ENCODE data around the gene AUTS2. TPM values are rescaled to one million over a fixed set of nuclear protein-coding genes. Genes with fewer than 3 reads are reported as not detected.

The AUTS2 gene
- total RNA-seq, 1 donor from 2014 or later, result 9.9 TPM

DNA sequence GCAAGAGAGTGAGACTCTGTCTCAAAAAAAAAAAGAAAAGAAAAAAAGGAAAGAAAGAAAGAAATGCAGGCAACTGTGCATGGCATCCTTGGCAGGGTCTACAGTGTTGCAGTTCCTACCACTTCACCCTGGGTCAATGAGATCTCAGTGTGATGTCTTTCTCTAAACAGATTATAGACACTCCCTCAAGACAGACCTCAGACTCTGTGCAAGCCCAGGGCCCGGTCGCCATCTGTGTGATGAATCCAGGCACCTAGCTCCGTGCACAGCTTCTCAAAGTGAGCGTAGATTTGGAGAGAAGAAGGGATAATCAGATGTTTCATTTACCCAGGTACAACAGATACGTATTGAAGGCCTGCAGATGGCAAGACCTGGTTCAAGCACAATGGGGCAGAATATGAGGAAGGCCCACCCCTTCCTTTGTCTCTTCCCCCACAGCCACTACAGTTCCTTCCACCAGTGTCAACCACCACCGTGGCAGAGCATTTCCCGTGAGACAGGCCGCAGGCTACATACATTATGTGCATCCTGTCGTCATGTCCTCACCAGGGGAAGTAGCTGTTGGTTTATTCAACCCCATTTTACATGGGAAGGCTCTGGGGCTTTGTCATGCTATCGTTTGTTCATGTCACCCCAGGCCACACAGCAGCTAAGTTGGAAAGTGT lies 1062.0 kb downstream of the AUTS2 start:
- Histone ChIP-seq H3K27me3 (ENCODE audit: control insufficient read depth, insufficient read depth, low read length) (no peaks in the 10 kb centered on the region), H3K36me3 (ENCODE audit: control insufficient read depth, insufficient read depth, low read length) (no peaks in the 10 kb centered on the region), H3K4me3 (ENCODE audit: low read depth, low read length) (no peak overlapping the region)
- no peak for TF ChIP-seq CTCF (IDR thresholded peaks at IDR 0.05; ENCODE audit: insufficient read depth, low read length, poor library complexity, severe bottlenecking)
- DNase-seq (ENCODE audit: low read depth), result no peak

GRCh38 chr7:70660819-70661191 lies 1062.5 kb downstream of the AUTS2 start:
- no peak for TF ChIP-seq CTCF (IDR thresholded peaks at IDR 0.05; ENCODE audit: insufficient read depth, low read length, poor library complexity, severe bottlenecking)
- no peak for DNase-seq (ENCODE audit: low read depth)
- Histone ChIP-seq H3K36me3 (ENCODE audit: control insufficient read depth, insufficient read depth, low read length) (no peaks in the 10 kb centered on the region), H3K4me3 (ENCODE audit: low read depth, low read length) (no peak overlapping the region), H3K27me3 (ENCODE audit: control insufficient read depth, insufficient read depth, low read length) (no peaks in the 10 kb centered on the region)

- Histone ChIP-seq H3K4me3 (ENCODE audit: low read depth, low read length) (no peak overlapping the region), H3K27me3 (ENCODE audit: control insufficient read depth, insufficient read depth, low read length) (no peaks in the 10 kb centered on the region), H3K36me3 (ENCODE audit: control insufficient read depth, insufficient read depth, low read length) (no peaks in the 10 kb centered on the region)
- DNase-seq (ENCODE audit: low read depth), result no peak
- no peak for TF ChIP-seq CTCF (IDR thresholded peaks at IDR 0.05; ENCODE audit: insufficient read depth, low read length, poor library complexity, severe bottlenecking)
Measured at GRCh38 chr7:70663680-70664079, 1065.4 kb downstream of the AUTS2 start.

- no peaks in the 10 kb centered on the region for H3K27me3 ChIP-seq (ENCODE audit: control insufficient read depth, insufficient read depth, low read length)
- DNase-seq (ENCODE audit: low read depth), result no peak
- no peaks in the 10 kb centered on the region for H3K36me3 ChIP-seq (ENCODE audit: control insufficient read depth, insufficient read depth, low read length)
- no peak for TF ChIP-seq CTCF (IDR thresholded peaks at IDR 0.05; ENCODE audit: insufficient read depth, low read length, poor library complexity, severe bottlenecking)
- H3K4me3 ChIP-seq (ENCODE audit: low read depth, low read length), result no peak overlapping the region
Measured at GRCh38 chr7:70665997-70666396, 1067.7 kb downstream of the AUTS2 start.

DNA sequence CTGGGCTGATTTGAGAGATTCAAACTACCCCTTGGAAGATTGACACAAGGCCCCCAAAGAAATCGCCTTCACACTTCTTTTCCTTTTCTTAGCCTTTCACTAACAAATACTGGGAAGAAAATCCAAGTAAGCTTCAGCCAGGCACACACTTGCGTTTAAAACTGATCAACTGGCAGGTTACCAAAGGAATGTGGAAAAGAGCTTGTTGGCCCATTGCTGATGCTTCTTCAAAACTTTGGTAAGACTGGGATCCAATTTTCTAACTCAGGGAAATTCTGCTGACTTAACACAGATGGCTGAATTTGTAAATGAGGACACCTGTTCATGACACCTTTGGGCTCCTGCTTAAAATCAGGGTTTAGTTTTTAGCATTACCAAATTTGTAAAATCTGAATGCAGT lies 1069.1 kb downstream of the AUTS2 start:
- DNase-seq (ENCODE audit: low read depth), result no peak
- no peak overlapping the region for H3K4me3 ChIP-seq (ENCODE audit: low read depth, low read length)
- no peaks in the 10 kb centered on the region for H3K36me3 ChIP-seq (ENCODE audit: control insufficient read depth, insufficient read depth, low read length)
- no peak for TF ChIP-seq CTCF (IDR thresholded peaks at IDR 0.05; ENCODE audit: insufficient read depth, low read length, poor library complexity, severe bottlenecking)
- no peaks in the 10 kb centered on the region for H3K27me3 ChIP-seq (ENCODE audit: control insufficient read depth, insufficient read depth, low read length)

Measured in kidney epithelial cell (primary cell).